B cell (primary cell): ENCODE measurements around the gene RNF213.

Experiments used
- EZH2 ChIP-seq: IDR thresholded peaks from 2 replicates; pipeline ENCODE4 v1.6.1; 2012; ENCODE audit warnings: borderline replicate concordance, low read depth, mild to moderate bottlenecking, moderate library complexity, low read length; ENCODE audit not compliant: insufficient read depth, poor library complexity, severe bottlenecking
- TF ChIP-seq, protein P1 (sequence below): fragments of 200-600 bp; IDR thresholded peaks from one replicate; pipeline ENCODE4 v1.8.0; 2022; ENCODE audit warnings: antibody characterized with exemption, mild to moderate bottlenecking

DNA sequence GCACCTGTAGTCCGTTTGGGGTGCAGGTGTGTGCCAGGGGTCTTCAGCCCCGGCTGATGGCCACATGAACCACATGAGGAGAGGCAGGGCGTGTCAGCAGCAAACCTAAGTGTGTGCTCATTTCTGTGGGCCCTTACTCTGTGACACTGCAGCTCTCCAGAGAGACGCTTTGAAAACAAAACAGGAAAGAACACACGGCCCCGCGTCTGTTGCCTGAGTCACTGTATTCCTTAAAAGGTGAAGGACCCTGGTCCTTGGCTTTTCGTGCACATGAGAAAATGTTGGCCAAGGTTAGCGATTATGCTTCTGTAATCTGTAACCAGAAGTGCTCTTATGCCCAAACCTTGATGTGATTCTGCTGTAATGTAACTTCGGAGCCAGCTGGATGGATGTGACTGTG lies 176.9 kb downstream of the RNF213 start:
- no peak for TF ChIP-seq EZH2
- TF ChIP-seq, protein P1, sequence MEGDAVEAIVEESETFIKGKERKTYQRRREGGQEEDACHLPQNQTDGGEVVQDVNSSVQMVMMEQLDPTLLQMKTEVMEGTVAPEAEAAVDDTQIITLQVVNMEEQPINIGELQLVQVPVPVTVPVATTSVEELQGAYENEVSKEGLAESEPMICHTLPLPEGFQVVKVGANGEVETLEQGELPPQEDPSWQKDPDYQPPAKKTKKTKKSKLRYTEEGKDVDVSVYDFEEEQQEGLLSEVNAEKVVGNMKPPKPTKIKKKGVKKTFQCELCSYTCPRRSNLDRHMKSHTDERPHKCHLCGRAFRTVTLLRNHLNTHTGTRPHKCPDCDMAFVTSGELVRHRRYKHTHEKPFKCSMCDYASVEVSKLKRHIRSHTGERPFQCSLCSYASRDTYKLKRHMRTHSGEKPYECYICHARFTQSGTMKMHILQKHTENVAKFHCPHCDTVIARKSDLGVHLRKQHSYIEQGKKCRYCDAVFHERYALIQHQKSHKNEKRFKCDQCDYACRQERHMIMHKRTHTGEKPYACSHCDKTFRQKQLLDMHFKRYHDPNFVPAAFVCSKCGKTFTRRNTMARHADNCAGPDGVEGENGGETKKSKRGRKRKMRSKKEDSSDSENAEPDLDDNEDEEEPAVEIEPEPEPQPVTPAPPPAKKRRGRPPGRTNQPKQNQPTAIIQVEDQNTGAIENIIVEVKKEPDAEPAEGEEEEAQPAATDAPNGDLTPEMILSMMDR, result no peak
